Measurements from ENCODE around the gene HTR3B. TPM values are rescaled to one million over a fixed set of nuclear protein-coding genes. Genes with fewer than 3 reads are reported as not detected.

The HTR3B gene
- total RNA-seq, 3 donors from 2014 or later, result not detected

GRCh38 chr11:113980785-113981184 lies 76.2 kb downstream of the HTR3B start:
- no peaks in the 10 kb centered on the region for H3K4me1 ChIP-seq (ENCODE audit: low read depth)
- no peaks in the 10 kb centered on the region for H3K9me3 ChIP-seq
- no peak overlapping the region for H3K4me3 ChIP-seq
- H3K36me3 ChIP-seq (ENCODE audit: low read depth), result no peaks in the 10 kb centered on the region
- DNase-seq (no peak), ATAC-seq (no peak)
- TF ChIP-seq, protein P1, sequence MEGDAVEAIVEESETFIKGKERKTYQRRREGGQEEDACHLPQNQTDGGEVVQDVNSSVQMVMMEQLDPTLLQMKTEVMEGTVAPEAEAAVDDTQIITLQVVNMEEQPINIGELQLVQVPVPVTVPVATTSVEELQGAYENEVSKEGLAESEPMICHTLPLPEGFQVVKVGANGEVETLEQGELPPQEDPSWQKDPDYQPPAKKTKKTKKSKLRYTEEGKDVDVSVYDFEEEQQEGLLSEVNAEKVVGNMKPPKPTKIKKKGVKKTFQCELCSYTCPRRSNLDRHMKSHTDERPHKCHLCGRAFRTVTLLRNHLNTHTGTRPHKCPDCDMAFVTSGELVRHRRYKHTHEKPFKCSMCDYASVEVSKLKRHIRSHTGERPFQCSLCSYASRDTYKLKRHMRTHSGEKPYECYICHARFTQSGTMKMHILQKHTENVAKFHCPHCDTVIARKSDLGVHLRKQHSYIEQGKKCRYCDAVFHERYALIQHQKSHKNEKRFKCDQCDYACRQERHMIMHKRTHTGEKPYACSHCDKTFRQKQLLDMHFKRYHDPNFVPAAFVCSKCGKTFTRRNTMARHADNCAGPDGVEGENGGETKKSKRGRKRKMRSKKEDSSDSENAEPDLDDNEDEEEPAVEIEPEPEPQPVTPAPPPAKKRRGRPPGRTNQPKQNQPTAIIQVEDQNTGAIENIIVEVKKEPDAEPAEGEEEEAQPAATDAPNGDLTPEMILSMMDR (IDR thresholded peaks at IDR 0.05), result no peak
- intact Hi-C loops (cut with DNase I, micrococcal nuclease), result no loop called here

- H3K36me3 ChIP-seq (ENCODE audit: low read depth), result no peaks in the 10 kb centered on the region
- intact Hi-C loops (cut with DNase I, micrococcal nuclease), result no loop called here
- no peak for DNase-seq
- H3K9me3 ChIP-seq, result no peaks in the 10 kb centered on the region
- H3K4me1 ChIP-seq (ENCODE audit: low read depth), result no peaks in the 10 kb centered on the region
- ATAC-seq, result no peak
- TF ChIP-seq, protein P1 (IDR thresholded peaks at IDR 0.05), result no peak
- H3K4me3 ChIP-seq, result no peak overlapping the region
Observed at GRCh38 chr11:113982306-113982705, 77.7 kb downstream of the HTR3B start.

DNA sequence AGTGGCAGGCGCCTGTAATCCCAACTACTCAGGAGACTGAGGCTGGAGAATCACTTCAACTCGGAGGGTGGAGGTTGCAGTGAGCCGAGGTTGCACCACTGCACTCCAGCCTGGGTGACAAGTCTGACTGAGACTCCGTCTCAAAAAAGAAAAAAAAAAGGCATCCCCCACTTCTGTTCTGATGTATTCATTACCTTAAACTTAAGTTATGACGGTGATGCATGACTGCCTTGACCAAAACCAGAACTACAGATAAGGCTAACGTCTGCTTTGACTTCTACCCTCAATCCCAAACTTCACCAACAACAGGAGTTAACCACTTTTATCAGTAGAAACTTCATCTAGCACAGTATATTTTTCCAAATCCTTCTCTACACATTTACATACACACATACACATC lies 80.2 kb downstream of the HTR3B start:
- intact Hi-C loops (cut with DNase I, micrococcal nuclease), result no loop called here
- TF ChIP-seq, protein P1 (IDR thresholded peaks at IDR 0.05), result no peak
- Histone ChIP-seq H3K36me3 (ENCODE audit: low read depth) (no peaks in the 10 kb centered on the region), H3K9me3 (no peaks in the 10 kb centered on the region), H3K4me3 (no peak overlapping the region), H3K4me1 (ENCODE audit: low read depth) (no peaks in the 10 kb centered on the region)
- ATAC-seq, result no peak
- DNase-seq, result no peak

DNA sequence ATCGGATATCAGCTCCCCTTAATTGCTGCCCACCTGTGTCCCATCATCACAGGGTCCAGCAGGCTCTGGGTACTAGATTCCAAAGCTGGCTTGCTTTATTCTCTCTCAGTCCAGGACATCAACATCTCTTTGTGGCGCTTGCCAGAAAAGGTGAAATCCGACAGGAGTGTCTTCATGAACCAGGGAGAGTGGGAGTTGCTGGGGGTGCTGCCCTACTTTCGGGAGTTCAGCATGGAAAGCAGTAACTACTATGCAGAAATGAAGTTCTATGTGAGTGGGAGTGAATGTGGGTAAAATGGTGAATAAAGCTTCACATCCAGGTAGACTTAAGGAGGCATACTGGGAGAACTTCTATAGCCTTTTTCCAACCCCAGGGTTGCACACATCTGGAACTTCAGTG lies 81.3 kb downstream of the HTR3B start:
- DNase-seq (no peak), ATAC-seq (no peak)
- TF ChIP-seq, protein P1 (IDR thresholded peaks at IDR 0.05), result no peak
- H3K36me3 ChIP-seq (ENCODE audit: low read depth), result no peaks in the 10 kb centered on the region
- intact Hi-C loops (cut with DNase I, micrococcal nuclease), result no loop called here
- no peaks in the 10 kb centered on the region for H3K9me3 ChIP-seq
- H3K4me3 ChIP-seq, result no peak overlapping the region
- H3K4me1 ChIP-seq (ENCODE audit: low read depth), result no peaks in the 10 kb centered on the region

DNA sequence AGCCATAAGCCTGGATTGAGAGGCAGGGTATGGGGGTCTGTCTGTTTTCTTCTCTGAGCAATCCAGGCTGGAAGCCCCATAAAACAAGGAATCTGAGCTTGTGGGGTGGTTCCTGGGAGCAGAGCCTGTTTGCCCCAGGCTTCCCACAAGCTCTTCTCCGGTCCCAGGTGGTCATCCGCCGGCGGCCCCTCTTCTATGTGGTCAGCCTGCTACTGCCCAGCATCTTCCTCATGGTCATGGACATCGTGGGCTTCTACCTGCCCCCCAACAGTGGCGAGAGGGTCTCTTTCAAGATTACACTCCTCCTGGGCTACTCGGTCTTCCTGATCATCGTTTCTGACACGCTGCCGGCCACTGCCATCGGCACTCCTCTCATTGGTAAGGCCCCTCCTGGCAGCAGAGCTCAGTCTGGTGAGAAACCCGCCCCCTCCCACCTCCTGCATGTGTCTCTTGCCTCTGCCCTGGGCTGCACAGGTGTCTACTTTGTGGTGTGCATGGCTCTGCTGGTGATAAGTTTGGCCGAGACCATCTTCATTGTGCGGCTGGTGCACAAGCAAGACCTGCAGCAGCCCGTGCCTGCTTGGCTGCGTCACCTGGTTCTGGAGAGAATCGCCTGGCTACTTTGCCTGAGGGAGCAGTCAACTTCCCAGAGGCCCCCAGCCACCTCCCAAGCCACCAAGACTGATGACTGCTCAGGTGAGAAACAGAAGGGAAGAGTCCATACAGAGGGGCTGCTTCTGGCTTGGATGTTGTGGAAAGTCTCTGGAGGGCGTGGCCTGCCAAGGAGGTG lies 82.0 kb downstream of the HTR3B start:
- intact Hi-C loops (cut with DNase I, micrococcal nuclease), result no loop called here
- ATAC-seq (no peak), DNase-seq (no peak)
- H3K36me3 ChIP-seq (ENCODE audit: low read depth), result no peaks in the 10 kb centered on the region
- TF ChIP-seq, protein P1 (IDR thresholded peaks at IDR 0.05), result no peak
- H3K4me3 ChIP-seq, result no peak overlapping the region
- H3K9me3 ChIP-seq, result no peaks in the 10 kb centered on the region
- no peaks in the 10 kb centered on the region for H3K4me1 ChIP-seq (ENCODE audit: low read depth)

Measured in mucosa of descending colon (tissue), 3 donors.